Progenitor cell of endocrine pancreas (in vitro differentiated cells): ENCODE results near the gene CD2AP. TPM values are rescaled to one million over a fixed set of nuclear protein-coding genes. Genes with fewer than 3 reads are reported as not detected.

ENCODE experiments used
- DNase-seq: peaks from one replicate; pipeline ENCODE4 v3.0.0; 2021; ENCODE audit warnings: low spot score; ENCODE audit not compliant: unreplicated experiment
- H3K27ac Mint-ChIP-seq: 2 replicates; pipeline ENCODE4 v1.8.0; 2021; ENCODE audit warnings: mild to moderate bottlenecking, moderate library complexity, mixed read lengths
- H3K27me3 Mint-ChIP-seq: 2 replicates; pipeline ENCODE4 v1.8.0; 2021; ENCODE audit warnings: mixed read lengths
- H3K36me3 Mint-ChIP-seq: 2 replicates; pipeline ENCODE4 v1.8.0; 2022; ENCODE audit warnings: mixed read lengths; ENCODE audit not compliant: insufficient read depth
- H3K4me1 Mint-ChIP-seq: 2 replicates; pipeline ENCODE4 v1.8.0; 2021; ENCODE audit warnings: low read depth, mixed read lengths
- H3K4me3 Mint-ChIP-seq: 2 replicates; pipeline ENCODE4 v1.8.0; 2021; ENCODE audit warnings: low read depth, mild to moderate bottlenecking, moderate library complexity, mixed read lengths
- H3K9me3 Mint-ChIP-seq: 2 replicates; pipeline ENCODE4 v1.8.0; 2021; ENCODE audit warnings: low read depth, mixed read lengths
- total RNA-seq: library from RNA; stranded (reverse); gene quantifications from 2 replicates; pipeline ENCODE4 v1.2.1, GENCODE V29; 2021
- TF ChIP-seq, protein P1 (sequence below): fragments of 200-600 bp; sonication (generic); IDR thresholded peaks from one replicate; pipeline ENCODE4 v1.5.0; 2021; ENCODE audit warnings: antibody characterized with exemption, mild to moderate bottlenecking; ENCODE audit not compliant: unreplicated experiment

CD2AP gene
- total RNA-seq, 1 donor from 2014 or later, result 50.6 TPM

DNA sequence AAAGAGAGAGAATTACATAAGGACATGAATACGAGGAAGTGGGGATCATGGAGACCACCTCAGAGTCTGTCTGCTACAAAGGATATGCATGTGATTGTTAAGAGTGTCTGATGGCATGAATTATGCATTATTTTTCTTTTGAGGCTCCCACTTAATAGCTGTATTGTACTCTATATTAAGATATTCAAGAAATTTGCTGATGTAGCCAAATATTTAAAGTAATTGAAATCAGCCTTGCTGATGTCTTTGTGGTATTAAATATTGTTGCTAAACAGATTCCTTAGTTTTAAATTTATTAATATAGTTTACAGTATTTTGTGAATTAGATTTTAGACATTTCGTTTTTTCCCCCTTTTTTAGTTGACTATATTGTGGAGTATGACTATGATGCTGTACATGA is 25.3 kb downstream of the CD2AP start:
- Mint-ChIP-seq H3K27ac (peak overlapping the region; percentile 51), H3K9me3 (peaks cover 8% of the 10 kb centered on the region), H3K4me1 (peaks cover 6% of the 10 kb centered on the region), H3K27me3 (no peaks in the 10 kb centered on the region), H3K4me3 (no peak overlapping the region), H3K36me3 (peaks cover 25% of the 10 kb centered on the region)
- DNase-seq, result no peak
- TF ChIP-seq, protein P1, sequence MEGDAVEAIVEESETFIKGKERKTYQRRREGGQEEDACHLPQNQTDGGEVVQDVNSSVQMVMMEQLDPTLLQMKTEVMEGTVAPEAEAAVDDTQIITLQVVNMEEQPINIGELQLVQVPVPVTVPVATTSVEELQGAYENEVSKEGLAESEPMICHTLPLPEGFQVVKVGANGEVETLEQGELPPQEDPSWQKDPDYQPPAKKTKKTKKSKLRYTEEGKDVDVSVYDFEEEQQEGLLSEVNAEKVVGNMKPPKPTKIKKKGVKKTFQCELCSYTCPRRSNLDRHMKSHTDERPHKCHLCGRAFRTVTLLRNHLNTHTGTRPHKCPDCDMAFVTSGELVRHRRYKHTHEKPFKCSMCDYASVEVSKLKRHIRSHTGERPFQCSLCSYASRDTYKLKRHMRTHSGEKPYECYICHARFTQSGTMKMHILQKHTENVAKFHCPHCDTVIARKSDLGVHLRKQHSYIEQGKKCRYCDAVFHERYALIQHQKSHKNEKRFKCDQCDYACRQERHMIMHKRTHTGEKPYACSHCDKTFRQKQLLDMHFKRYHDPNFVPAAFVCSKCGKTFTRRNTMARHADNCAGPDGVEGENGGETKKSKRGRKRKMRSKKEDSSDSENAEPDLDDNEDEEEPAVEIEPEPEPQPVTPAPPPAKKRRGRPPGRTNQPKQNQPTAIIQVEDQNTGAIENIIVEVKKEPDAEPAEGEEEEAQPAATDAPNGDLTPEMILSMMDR, result no peak

DNA sequence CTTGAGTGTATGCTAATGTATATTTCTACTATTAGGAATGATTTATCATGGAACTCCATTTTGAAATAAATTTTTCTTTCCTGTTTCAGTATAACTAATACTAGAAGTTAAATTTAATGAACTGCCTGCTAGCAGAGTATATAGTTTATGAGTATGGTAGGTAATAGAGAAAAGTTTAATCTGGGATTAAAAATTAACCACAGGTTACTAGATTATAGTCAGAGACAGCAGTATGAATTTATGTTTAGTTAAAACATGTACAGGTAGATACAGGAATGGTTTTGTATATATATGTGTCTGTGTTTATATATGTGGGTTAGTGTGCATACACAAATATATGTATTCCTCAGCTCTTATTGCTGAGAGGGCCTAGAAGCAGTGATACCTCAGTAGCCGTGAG is 32.3 kb downstream of the CD2AP start:
- Mint-ChIP-seq H3K36me3 (peaks cover 60% of the 10 kb centered on the region), H3K9me3 (peaks cover 29% of the 10 kb centered on the region), H3K4me3 (no peak overlapping the region), H3K4me1 (peaks cover 2% of the 10 kb centered on the region), H3K27ac (no peak overlapping the region), H3K27me3 (no peaks in the 10 kb centered on the region)
- no peak for DNase-seq
- TF ChIP-seq, protein P1, result no peak

DNA sequence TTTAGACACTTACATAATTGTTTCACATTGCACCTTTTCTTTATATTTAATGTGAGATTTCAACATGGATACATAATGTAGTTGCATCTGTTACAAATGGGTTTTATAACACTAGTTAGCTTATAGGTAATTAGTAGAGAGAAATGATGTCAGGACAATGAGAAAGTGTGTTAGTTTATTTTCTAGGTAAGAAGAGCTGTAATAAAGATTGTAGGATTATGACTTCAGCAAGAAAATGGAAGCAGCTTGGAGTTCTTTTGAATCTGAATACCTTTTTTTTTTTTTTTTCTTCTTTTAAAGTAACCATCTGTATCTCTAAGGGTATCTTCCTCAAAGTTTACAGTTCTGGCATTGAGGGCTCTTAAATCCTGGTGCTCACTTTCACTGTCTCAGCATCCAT is 35.3 kb downstream of the CD2AP start:
- H3K4me1 Mint-ChIP-seq, result peaks cover 3% of the 10 kb centered on the region
- peaks cover 21% of the 10 kb centered on the region for H3K9me3 Mint-ChIP-seq
- H3K4me3 Mint-ChIP-seq, result no peak overlapping the region
- TF ChIP-seq, protein P1, result no peak
- no peak for DNase-seq
- no peak overlapping the region for H3K27ac Mint-ChIP-seq
- H3K36me3 Mint-ChIP-seq, result peaks cover 52% of the 10 kb centered on the region
- H3K27me3 Mint-ChIP-seq, result no peaks in the 10 kb centered on the region

DNA sequence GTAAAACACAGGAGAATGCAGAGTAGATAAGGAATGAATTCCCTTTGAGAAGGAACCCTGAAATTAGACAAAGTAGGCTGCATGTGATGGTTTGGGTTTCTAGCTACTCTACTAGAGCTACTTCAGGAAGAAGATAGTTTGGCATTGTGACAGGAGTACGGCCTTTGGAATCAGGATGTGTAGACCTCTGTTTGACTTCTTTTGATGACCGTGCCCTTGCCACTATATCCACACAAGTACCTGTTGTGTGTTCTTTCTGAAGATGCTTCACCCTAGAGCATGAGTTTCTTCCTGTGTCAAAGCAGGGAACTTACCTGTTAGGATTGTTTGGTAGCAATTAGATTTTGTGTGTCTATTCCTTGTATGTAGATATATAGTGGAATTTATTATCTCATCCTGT is 41.7 kb downstream of the CD2AP start:
- no peaks in the 10 kb centered on the region for H3K9me3 Mint-ChIP-seq
- H3K4me1 Mint-ChIP-seq, result peaks cover 24% of the 10 kb centered on the region
- TF ChIP-seq, protein P1, result no peak
- no peak for DNase-seq
- H3K4me3 Mint-ChIP-seq, result no peak overlapping the region
- no peaks in the 10 kb centered on the region for H3K27me3 Mint-ChIP-seq
- peaks cover 8% of the 10 kb centered on the region for H3K36me3 Mint-ChIP-seq
- H3K27ac Mint-ChIP-seq, result peak overlapping the region; percentile 77

DNA sequence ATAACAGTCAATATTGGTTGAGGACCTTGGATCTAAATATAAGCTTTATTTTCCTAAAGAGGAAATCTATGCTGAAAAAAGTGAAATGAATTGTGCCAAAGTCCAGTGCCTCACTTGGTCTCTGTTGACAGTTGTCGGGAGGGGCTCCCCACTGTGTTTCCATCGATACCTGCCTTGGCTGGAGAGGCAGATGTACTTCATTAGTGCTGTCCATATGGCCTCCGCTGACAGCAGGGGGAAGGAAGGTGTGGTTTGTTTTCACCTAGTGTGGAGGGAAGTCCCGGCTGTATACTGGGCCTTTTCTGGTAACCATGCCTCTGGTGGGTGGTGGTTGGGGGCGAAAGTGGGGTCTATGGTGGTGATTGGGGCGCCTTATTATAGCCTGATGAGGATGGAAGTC is 42.7 kb downstream of the CD2AP start:
- no peak overlapping the region for H3K4me3 Mint-ChIP-seq
- DNase-seq, result no peak
- TF ChIP-seq, protein P1, result no peak
- no peaks in the 10 kb centered on the region for H3K9me3 Mint-ChIP-seq
- H3K27ac Mint-ChIP-seq, result peak overlapping the region; percentile 77
- no peaks in the 10 kb centered on the region for H3K27me3 Mint-ChIP-seq
- H3K4me1 Mint-ChIP-seq, result peaks cover 24% of the 10 kb centered on the region
- H3K36me3 Mint-ChIP-seq, result peaks cover 5% of the 10 kb centered on the region
